Mononuclear cell (primary cell): ENCODE measurements around the gene OTUD1. TPM values are rescaled to one million over a fixed set of nuclear protein-coding genes. Genes with fewer than 3 reads are reported as not detected.
A peak's percentile ranks its signal among the peaks of the same experiment; 100 is the strongest.

Source experiments
- H3K27me3 ChIP-seq: 2 replicates; pipeline ENCODE4 v1.6.0; 2011; ENCODE audit warnings: low read length, control low read depth; ENCODE audit not compliant: insufficient read depth
- H3K4me1 ChIP-seq: 2 replicates; pipeline ENCODE4 v1.5.1; 2011; ENCODE audit warnings: mild to moderate bottlenecking, low read length, control low read depth; ENCODE audit not compliant: insufficient read depth
- H3K4me3 ChIP-seq: 2 replicates; pipeline ENCODE4 v1.5.1; 2011; ENCODE audit warnings: mild to moderate bottlenecking, low read length, moderate library complexity
- H3K9me3 ChIP-seq: 2 replicates; pipeline ENCODE4 v1.5.1; 2011; ENCODE audit warnings: low read depth, mild to moderate bottlenecking, control low read depth, low read length
- total RNA-seq: library from RNA; depleted of rRNA; stranded (reverse); fragments of >200 nt; gene quantifications from one replicate; pipeline ENCODE4 v1.2.3, GENCODE V29; 2012

Gene OTUD1
- total RNA-seq, 1 donor = 130 TPM

GRCh38 chr10:23413629-23414089 is 25.2 kb upstream of the OTUD1 start:
- H3K27me3 ChIP-seq = peaks cover 3% of the 10 kb centered on the region
- H3K4me3 ChIP-seq = no peak overlapping the region
- H3K9me3 ChIP-seq = no peaks in the 10 kb centered on the region
- H3K4me1 ChIP-seq = peaks cover 26% of the 10 kb centered on the region

- Histone ChIP-seq H3K4me3 (no peak overlapping the region), H3K4me1 (peaks cover 26% of the 10 kb centered on the region), H3K27me3 (no peaks in the 10 kb centered on the region), H3K9me3 (no peaks in the 10 kb centered on the region)
These were observed 24.2 kb upstream of the OTUD1 start for GRCh38 chr10:23414658-23415057.

- no peaks in the 10 kb centered on the region for H3K27me3 ChIP-seq
- peaks cover 22% of the 10 kb centered on the region for H3K4me1 ChIP-seq
- H3K9me3 ChIP-seq = no peaks in the 10 kb centered on the region
- no peak overlapping the region for H3K4me3 ChIP-seq
These were observed 21.6 kb upstream of the OTUD1 start for GRCh38 chr10:23417254-23417653.

- Histone ChIP-seq H3K9me3 (no peaks in the 10 kb centered on the region), H3K27me3 (no peaks in the 10 kb centered on the region), H3K4me3 (no peak overlapping the region), H3K4me1 (peaks cover 13% of the 10 kb centered on the region)
These were observed 20.7 kb upstream of the OTUD1 start for GRCh38 chr10:23418051-23418681.

GRCh38 chr10:23419201-23419600 is 19.7 kb upstream of the OTUD1 start:
- Histone ChIP-seq H3K27me3 (no peaks in the 10 kb centered on the region), H3K4me3 (no peak overlapping the region), H3K9me3 (no peaks in the 10 kb centered on the region), H3K4me1 (peaks cover 3% of the 10 kb centered on the region)

- Histone ChIP-seq H3K4me3 (no peak overlapping the region), H3K9me3 (no peaks in the 10 kb centered on the region), H3K4me1 (no peaks in the 10 kb centered on the region), H3K27me3 (no peaks in the 10 kb centered on the region)
These were observed 19.1 kb upstream of the OTUD1 start for GRCh38 chr10:23419655-23420329.

GRCh38 chr10:23421397-23421796 is 17.5 kb upstream of the OTUD1 start:
- H3K9me3 ChIP-seq = no peaks in the 10 kb centered on the region
- H3K27me3 ChIP-seq = no peaks in the 10 kb centered on the region
- H3K4me1 ChIP-seq = no peaks in the 10 kb centered on the region
- no peak overlapping the region for H3K4me3 ChIP-seq

- Histone ChIP-seq H3K27me3 (no peaks in the 10 kb centered on the region), H3K4me3 (no peak overlapping the region)
These were observed 16.9 kb upstream of the OTUD1 start for GRCh38 chr10:23422003-23422411.

GRCh38 chr10:23432166-23432565 is 6.7 kb upstream of the OTUD1 start:
- no peaks in the 10 kb centered on the region for H3K27me3 ChIP-seq
- no peaks in the 10 kb centered on the region for H3K9me3 ChIP-seq
- H3K4me1 ChIP-seq = peaks cover 37% of the 10 kb centered on the region
- H3K4me3 ChIP-seq = no peak overlapping the region

More at GRCh38 chr10:23422003-23422411, 16.9 kb upstream of the OTUD1 start:
- H3K9me3 ChIP-seq = no peaks in the 10 kb centered on the region
- H3K4me1 ChIP-seq = no peaks in the 10 kb centered on the region

- H3K4me3 ChIP-seq = no peak overlapping the region
- peaks cover 40% of the 10 kb centered on the region for H3K4me1 ChIP-seq
- no peaks in the 10 kb centered on the region for H3K9me3 ChIP-seq
- H3K27me3 ChIP-seq = no peaks in the 10 kb centered on the region
These were observed 6.2 kb upstream of the OTUD1 start for GRCh38 chr10:23432639-23433038.

GRCh38 chr10:23433701-23434100 is 5.2 kb upstream of the OTUD1 start:
- Histone ChIP-seq H3K4me3 (no peak overlapping the region), H3K9me3 (no peaks in the 10 kb centered on the region), H3K4me1 (peaks cover 49% of the 10 kb centered on the region), H3K27me3 (no peaks in the 10 kb centered on the region)

- no peaks in the 10 kb centered on the region for H3K9me3 ChIP-seq
- no peak overlapping the region for H3K4me3 ChIP-seq
- H3K27me3 ChIP-seq = no peaks in the 10 kb centered on the region
- H3K4me1 ChIP-seq = peaks cover 51% of the 10 kb centered on the region
These were observed 3.5 kb upstream of the OTUD1 start for GRCh38 chr10:23435378-23435777.

GRCh38 chr10:23436983-23437382 is 1.9 kb upstream of the OTUD1 start:
- Histone ChIP-seq H3K4me1 (peaks cover 55% of the 10 kb centered on the region), H3K27me3 (no peaks in the 10 kb centered on the region), H3K9me3 (no peaks in the 10 kb centered on the region), H3K4me3 (no peak overlapping the region)

- peak overlapping the region; percentile 75 for H3K4me3 ChIP-seq
- H3K4me1 ChIP-seq = peaks cover 52% of the 10 kb centered on the region
- H3K9me3 ChIP-seq = no peaks in the 10 kb centered on the region
- H3K27me3 ChIP-seq = no peaks in the 10 kb centered on the region
These were observed 820 bp upstream of the OTUD1 start for GRCh38 chr10:23437963-23438546.

- Histone ChIP-seq H3K4me3 (peak overlapping the region; percentile 75), H3K27me3 (no peaks in the 10 kb centered on the region), H3K4me1 (peaks cover 58% of the 10 kb centered on the region), H3K9me3 (no peaks in the 10 kb centered on the region)
These were observed 631 bp downstream of the OTUD1 start for GRCh38 chr10:23439452-23439960.
